Mesendoderm (in vitro differentiated cells): Measurements from ENCODE around the gene SUGCT.

Experiments
- DNase-seq: peaks from one replicate; pipeline ENCODE4 v3.0.0; 2013
- H2AK5ac ChIP-seq: 2 replicates; pipeline ENCODE4 v1.6.1; 2013; ENCODE audit warnings: low read length, inconsistent platforms
- H2BK120ac ChIP-seq: 2 replicates; pipeline ENCODE4 v1.6.1; 2013; ENCODE audit warnings: low read depth, mild to moderate bottlenecking, low read length, moderate library complexity, mixed read lengths
- H2BK15ac ChIP-seq: replicated peaks from 2 replicates; pipeline ENCODE4 v1.6.1; 2013; ENCODE audit warnings: low read depth, mild to moderate bottlenecking, moderate library complexity
- H2BK5ac ChIP-seq: 2 replicates; pipeline ENCODE4 v1.6.1; 2013; ENCODE audit warnings: low read length, inconsistent platforms
- H3K18ac ChIP-seq: 2 replicates; pipeline ENCODE4 v1.6.1; 2013; ENCODE audit warnings: mild to moderate bottlenecking, low read length, mixed read lengths
- H3K23ac ChIP-seq: one replicate; pipeline ENCODE4 v1.6.1; 2013; ENCODE audit warnings: low read length
- H3K27ac ChIP-seq: 2 replicates; pipeline ENCODE4 v1.5.1; 2013; ENCODE audit warnings: low read depth, mild to moderate bottlenecking, inconsistent platforms, low read length, moderate library complexity
- H3K27me3 ChIP-seq: 2 replicates; pipeline ENCODE4 v1.6.1; 2013; ENCODE audit warnings: low read length, control low read depth, mild to moderate bottlenecking, inconsistent platforms; ENCODE audit not compliant: insufficient read depth, poor library complexity
- H3K36me3 ChIP-seq: 2 replicates; pipeline ENCODE4 v1.6.1; 2013; ENCODE audit warnings: low read length, inconsistent platforms; ENCODE audit not compliant: control insufficient read depth, insufficient read depth
- H3K4ac ChIP-seq: one replicate; pipeline ENCODE4 v1.6.1; 2013; ENCODE audit warnings: low read depth, mild to moderate bottlenecking, low read length, moderate library complexity
- H3K4me1 ChIP-seq: 2 replicates; pipeline ENCODE4 v1.6.1; 2013; ENCODE audit warnings: low read depth, low read length, inconsistent platforms; ENCODE audit not compliant: control insufficient read depth
- H3K4me2 ChIP-seq: 2 replicates; pipeline ENCODE4 v1.6.1; 2013; ENCODE audit warnings: low read length
- H3K4me3 ChIP-seq: 2 replicates; pipeline ENCODE4 v1.5.1; 2013; ENCODE audit warnings: mild to moderate bottlenecking, low read length
- H3K56ac ChIP-seq: one replicate; pipeline ENCODE4 v1.6.1; 2013; ENCODE audit warnings: low read length
- H3K79me1 ChIP-seq: 2 replicates; pipeline ENCODE4 v1.6.1; 2013; ENCODE audit warnings: low read length, inconsistent platforms
- H3K79me2 ChIP-seq: 2 replicates; pipeline ENCODE4 v1.6.1; 2013; ENCODE audit warnings: mild to moderate bottlenecking, low read length; ENCODE audit not compliant: control insufficient read depth, insufficient read depth
- H3K9ac ChIP-seq: 2 replicates; pipeline ENCODE4 v1.6.1; 2013; ENCODE audit warnings: low read length, inconsistent platforms
- H4K5ac ChIP-seq: one replicate; pipeline ENCODE4 v1.6.1; 2013; ENCODE audit warnings: low read length
- H4K8ac ChIP-seq: one replicate; pipeline ENCODE4 v1.6.1; 2013; ENCODE audit warnings: low read depth, mild to moderate bottlenecking, control low read depth, low read length, moderate library complexity
- WGBS: extraction: QIAGEN DNeasy Blood & Tissue Kit; methylation state at CpG from one replicate; pipeline ENCODE4 v1.1.7; 2013; ENCODE audit warnings: low lambda C conversion rate, missing lambda C conversion rate; ENCODE audit not compliant: insufficient coverage; ENCODE audit errors: extremely low coverage; 5-methylcytosine and 5-hydroxymethylcytosine counted together

SUGCT gene

DNA sequence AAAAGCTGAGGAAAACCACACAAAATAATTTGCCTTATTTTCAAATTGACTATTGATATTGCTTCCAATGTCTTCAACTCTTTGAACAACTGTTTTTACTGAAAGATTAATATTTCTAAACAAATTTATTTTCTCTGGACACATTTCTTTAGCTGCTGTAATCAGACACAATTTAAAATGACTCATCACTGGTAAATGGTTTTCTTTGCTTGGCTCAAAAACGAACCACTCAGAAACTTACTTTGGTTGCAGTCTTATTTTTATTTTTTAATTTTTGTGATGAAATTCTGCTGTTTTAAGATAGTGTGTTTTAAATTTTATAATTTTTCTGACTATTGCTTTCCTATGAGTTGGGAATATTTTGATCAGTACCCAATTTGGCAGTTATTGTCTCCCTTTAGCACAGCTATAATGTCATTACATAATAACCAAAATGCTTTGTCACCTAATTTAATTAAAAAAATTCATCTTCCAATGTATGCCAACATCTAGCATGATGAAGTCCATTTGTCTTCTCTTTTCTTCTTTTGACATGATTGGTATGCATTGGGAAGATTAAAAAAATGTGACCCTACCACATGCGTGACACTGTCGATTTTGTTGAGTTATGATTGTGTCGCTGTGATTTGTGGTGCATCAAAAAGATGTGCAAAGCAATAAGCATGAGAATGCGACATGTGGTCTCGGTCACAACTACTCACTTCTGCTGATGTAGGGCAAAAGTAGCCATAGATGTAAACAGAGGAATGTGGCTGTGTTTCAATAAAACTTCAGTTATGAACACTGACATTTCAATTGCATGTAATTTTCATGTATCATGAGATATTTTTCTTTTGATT lies 222.3 kb downstream of the SUGCT start:
- H3K36me3 ChIP-seq = no peaks in the 10 kb centered on the region
- no peak overlapping the region for H3K4me3 ChIP-seq
- no peak overlapping the region for H2BK15ac ChIP-seq
- no peak overlapping the region for H4K5ac ChIP-seq
- H2BK5ac ChIP-seq = no peak overlapping the region
- no peak overlapping the region for H3K23ac ChIP-seq
- no peak overlapping the region for H3K27ac ChIP-seq
- no peaks in the 10 kb centered on the region for H3K79me1 ChIP-seq
- H4K8ac ChIP-seq = no peak overlapping the region
- no peaks in the 10 kb centered on the region for H3K27me3 ChIP-seq
- no peak overlapping the region for H2BK120ac ChIP-seq
- no peaks in the 10 kb centered on the region for H3K79me2 ChIP-seq
- no peaks in the 10 kb centered on the region for H3K4me1 ChIP-seq
- H3K56ac ChIP-seq = no peak overlapping the region
- no peak overlapping the region for H3K4me2 ChIP-seq
- no peak overlapping the region for H3K4ac ChIP-seq
- no peak overlapping the region for H2AK5ac ChIP-seq
- H3K18ac ChIP-seq = no peak overlapping the region
- H3K9ac ChIP-seq = no peak overlapping the region
- WGBS = no CpG with 5 or more reads among the region's 6 CpGs
- no peak for DNase-seq

DNA sequence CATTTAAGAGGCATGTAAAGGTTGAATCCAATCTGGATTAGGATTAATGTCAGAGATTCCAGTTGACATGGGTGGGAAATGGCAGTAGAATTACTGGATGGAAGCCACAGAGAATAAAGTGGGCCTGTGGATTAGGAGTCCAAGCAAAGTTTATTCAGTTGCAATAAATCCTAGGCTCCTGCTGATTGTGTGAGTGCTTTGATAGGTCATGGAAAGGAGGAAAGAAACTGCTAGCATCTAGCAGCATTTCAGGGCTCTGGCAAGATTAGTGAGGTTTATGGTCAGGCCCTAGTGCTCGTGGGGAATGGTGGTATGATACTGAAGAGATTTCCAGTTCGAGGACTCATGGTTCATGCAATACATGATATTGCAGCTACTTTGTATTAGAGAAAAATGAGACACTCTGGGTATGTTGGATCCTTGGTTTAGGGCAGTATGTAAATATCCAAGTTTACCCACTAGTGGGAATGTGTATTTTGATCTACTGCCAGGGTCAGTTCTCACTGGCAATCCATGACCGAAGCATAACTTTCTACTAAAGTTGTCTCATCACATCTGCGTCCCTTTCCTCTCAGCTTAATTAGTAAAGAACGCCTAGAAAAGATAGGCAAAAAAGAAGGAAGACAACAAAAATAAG lies 235.0 kb downstream of the SUGCT start:
- H3K18ac ChIP-seq = no peak overlapping the region
- no peaks in the 10 kb centered on the region for H3K27me3 ChIP-seq
- no CpG with 5 or more reads among the region's 5 CpGs for WGBS
- no peak overlapping the region for H3K4me3 ChIP-seq
- H3K23ac ChIP-seq = no peak overlapping the region
- no peak overlapping the region for H3K4me2 ChIP-seq
- H3K4ac ChIP-seq = no peak overlapping the region
- H2AK5ac ChIP-seq = no peak overlapping the region
- no peak overlapping the region for H3K27ac ChIP-seq
- H3K79me1 ChIP-seq = no peaks in the 10 kb centered on the region
- no peak overlapping the region for H2BK15ac ChIP-seq
- no peak overlapping the region for H2BK5ac ChIP-seq
- peak overlapping the region; percentile 39 for H4K8ac ChIP-seq
- DNase-seq = no peak
- H4K5ac ChIP-seq = no peak overlapping the region
- no peaks in the 10 kb centered on the region for H3K79me2 ChIP-seq
- H3K56ac ChIP-seq = no peak overlapping the region
- H3K36me3 ChIP-seq = no peaks in the 10 kb centered on the region
- H2BK120ac ChIP-seq = no peak overlapping the region
- no peaks in the 10 kb centered on the region for H3K4me1 ChIP-seq
- H3K9ac ChIP-seq = no peak overlapping the region

GRCh38 chr7:40371806-40372440 lies 237.1 kb downstream of the SUGCT start:
- no CpG with 5 or more reads among the region's 4 CpGs for WGBS
- Histone ChIP-seq H3K4me1 (no peaks in the 10 kb centered on the region), H3K56ac (no peak overlapping the region), H3K23ac (no peak overlapping the region), H3K9ac (no peak overlapping the region), H3K4ac (no peak overlapping the region), H2BK5ac (no peak overlapping the region), H3K18ac (no peak overlapping the region), H3K27ac (no peak overlapping the region), H2BK120ac (no peak overlapping the region), H4K8ac (no peak overlapping the region), H3K79me1 (no peaks in the 10 kb centered on the region), H3K4me3 (no peak overlapping the region), H3K36me3 (no peaks in the 10 kb centered on the region), H2AK5ac (no peak overlapping the region), H3K4me2 (no peak overlapping the region), H3K27me3 (no peaks in the 10 kb centered on the region), H3K79me2 (no peaks in the 10 kb centered on the region), H2BK15ac (no peak overlapping the region), H4K5ac (no peak overlapping the region)
- no peak for DNase-seq

- WGBS = no CpG with 5 or more reads among the region's 2 CpGs
- Histone ChIP-seq H3K79me1 (no peaks in the 10 kb centered on the region), H3K56ac (no peak overlapping the region), H3K4me3 (no peak overlapping the region), H3K9ac (no peak overlapping the region), H3K36me3 (no peaks in the 10 kb centered on the region), H3K23ac (no peak overlapping the region), H2BK15ac (no peak overlapping the region), H2AK5ac (no peak overlapping the region), H4K5ac (no peak overlapping the region), H3K18ac (no peak overlapping the region), H3K4me2 (no peak overlapping the region), H2BK120ac (no peak overlapping the region), H3K27ac (no peak overlapping the region), H3K4me1 (no peaks in the 10 kb centered on the region), H4K8ac (no peak overlapping the region), H3K79me2 (no peaks in the 10 kb centered on the region), H3K4ac (no peak overlapping the region), H2BK5ac (no peak overlapping the region), H3K27me3 (no peaks in the 10 kb centered on the region)
- no peak for DNase-seq
Observed at GRCh38 chr7:40374575-40374974, 239.8 kb downstream of the SUGCT start.

DNA sequence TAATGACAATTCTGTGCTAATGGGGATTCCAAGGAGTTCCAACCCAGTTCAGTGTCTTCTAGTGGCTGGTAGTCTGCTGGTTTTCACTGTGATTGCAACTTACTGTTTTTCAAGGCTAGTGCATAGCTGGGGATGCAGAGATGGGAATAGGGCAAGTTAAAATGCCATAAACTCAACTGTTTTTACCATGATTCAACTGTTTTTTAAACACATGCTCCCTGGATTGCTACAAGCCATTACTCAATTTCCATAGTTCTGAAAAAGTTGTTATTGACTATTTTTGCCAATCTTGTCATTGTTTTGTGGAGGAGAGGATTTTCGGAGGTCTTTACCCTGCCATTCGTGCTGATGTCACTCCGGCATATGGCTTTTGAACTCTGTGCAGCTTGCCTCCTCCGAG lies 245.3 kb downstream of the SUGCT start:
- Histone ChIP-seq H2BK5ac (no peak overlapping the region), H2BK15ac (no peak overlapping the region), H3K18ac (no peak overlapping the region), H3K23ac (no peak overlapping the region), H3K27me3 (no peaks in the 10 kb centered on the region), H3K4ac (no peak overlapping the region), H3K79me1 (no peaks in the 10 kb centered on the region), H2BK120ac (no peak overlapping the region), H3K4me1 (no peaks in the 10 kb centered on the region), H4K5ac (no peak overlapping the region), H3K27ac (no peak overlapping the region), H3K4me2 (no peak overlapping the region), H4K8ac (no peak overlapping the region), H3K56ac (no peak overlapping the region), H3K4me3 (no peak overlapping the region), H3K79me2 (no peaks in the 10 kb centered on the region), H2AK5ac (no peak overlapping the region), H3K9ac (no peak overlapping the region), H3K36me3 (no peaks in the 10 kb centered on the region)
- WGBS = no CpG with 5 or more reads among the region's 4 CpGs
- no peak for DNase-seq
